CD4-positive, alpha-beta memory T cell (primary cell): Measurements from ENCODE around the gene MTHFD2L. TPM values are rescaled to one million over a fixed set of nuclear protein-coding genes. Genes with fewer than 3 reads are reported as not detected.

Experiments
- CTCF ChIA-PET: fragments of 350-600 bp; sonication (Branson Sonifier 250); formaldehyde crosslinking; loops from one replicate; lab custom pipeline; 2021; ENCODE audit warnings: inconsistent platforms; ENCODE audit not compliant: partially characterized antibody; lab: Charles Lee
- POLR2A ChIA-PET: fragments of 350-600 bp; sonication (Branson Sonifier 250); formaldehyde crosslinking; loops from one replicate; lab custom pipeline; 2021; ENCODE audit not compliant: partially characterized antibody; lab: Charles Lee
- DNase-seq, 5 donors: peaks; one replicate each; pipeline versions ENCODE4 v3.0.0 to v3.0.0-alpha.2; 2020 to 2022; ENCODE audit warnings: mixed read lengths in 1 of 5
- H3K27ac ChIP-seq: one replicate; pipeline ENCODE4 v1.7.0; 2013; ENCODE audit warnings: low read depth, low read length
- H3K27me3 ChIP-seq: 2 replicates; pipeline ENCODE4 v1.7.0; 2013; ENCODE audit warnings: mild to moderate bottlenecking, low read length, moderate library complexity; ENCODE audit not compliant: insufficient read depth
- H3K36me3 ChIP-seq: 2 replicates; pipeline ENCODE4 v1.7.0; 2013; ENCODE audit warnings: mild to moderate bottlenecking, low read length, moderate library complexity; ENCODE audit not compliant: insufficient read depth
- H3K4me1 ChIP-seq: 2 replicates; pipeline ENCODE4 v1.7.0; 2013; ENCODE audit warnings: mild to moderate bottlenecking, low read length, moderate library complexity; ENCODE audit not compliant: insufficient read depth
- H3K4me3 ChIP-seq, 2 donors: one replicate each; pipeline ENCODE4 v1.7.0; 2013; ENCODE audit warnings: low read length in 2 of 2, mild to moderate bottlenecking in 1 of 2
- H3K9me3 ChIP-seq, 2 donors: one replicate each; pipeline ENCODE4 v1.7.0; 2013; ENCODE audit warnings: low read length in 2 of 2, control low read depth in 1 of 2; ENCODE audit not compliant: control insufficient read depth in 1 of 2
- H3K27ac Mint-ChIP-seq, 7 donors: one replicate each; pipeline ENCODE4 v1.8.0; 2020 to 2021; ENCODE audit warnings: mixed read lengths in 7 of 7, mild to moderate bottlenecking in 6 of 7, inconsistent platforms in 3 of 7, moderate library complexity in 3 of 7
- H3K27me3 Mint-ChIP-seq, 2 donors: one replicate each; pipeline ENCODE4 v1.8.0; 2020 to 2021; ENCODE audit warnings: mixed read lengths in 2 of 2
- H3K36me3 Mint-ChIP-seq, 2 donors: one replicate each; pipeline ENCODE4 v1.8.0; 2020 to 2021; ENCODE audit warnings: mixed read lengths in 2 of 2, inconsistent platforms in 1 of 2, mild to moderate bottlenecking in 1 of 2
- H3K4me1 Mint-ChIP-seq, 4 donors: one replicate each; pipeline ENCODE4 v1.8.0; 2020 to 2021; ENCODE audit warnings: mixed read lengths in 4 of 4, mild to moderate bottlenecking in 1 of 4
- H3K4me3 Mint-ChIP-seq, 8 donors: one replicate each; pipeline ENCODE4 v1.8.0; 2020 to 2021; ENCODE audit warnings: mixed read lengths in 8 of 8, mild to moderate bottlenecking in 7 of 8, moderate library complexity in 6 of 8, inconsistent platforms in 3 of 8
- H3K9me3 Mint-ChIP-seq, 8 donors: one replicate each; pipeline ENCODE4 v1.8.0; 2020 to 2021; ENCODE audit warnings: mixed read lengths in 8 of 8, mild to moderate bottlenecking in 5 of 8, inconsistent platforms in 3 of 8, moderate library complexity in 1 of 8
- intact Hi-C: fragments of 100-400 bp; cut with micrococcal nuclease; formaldehyde crosslinking; loops from one replicate; pipeline ENCODE4 v1.15.1; 2023
- polyA plus RNA-seq, 2 donors: library from polyadenylated mRNA; unstranded; fragments of 300-500 nt; fragmentation: Illumina TruSeq; gene quantifications; one replicate each; pipeline ENCODE4 v1.2.3, GENCODE V29; 2021
- total RNA-seq, 2 experiments: library from RNA; stranded (reverse); gene quantifications; one replicate each; pipeline ENCODE4 v1.2.3, GENCODE V29; 2021

Gene MTHFD2L
- total and polyA plus RNA-seq, 4 experiments from 2014 or later = 3.6 to 7.6 (median 6.0) TPM

- peaks cover 0 to 4% of the 10 kb centered on the region in 2 donors for H3K36me3 Mint-ChIP-seq
- no peak overlapping the region for H3K4me3 Mint-ChIP-seq
- intact Hi-C loops = no loop called here
- no peak overlapping the region for H3K27ac Mint-ChIP-seq
- no peaks in the 10 kb centered on the region for H3K9me3 ChIP-seq
- no peak for DNase-seq
- ChIA-PET CTCF (no interaction called here), POLR2A (no interaction called here)
- H3K27me3 Mint-ChIP-seq = no peaks in the 10 kb centered on the region
- no peaks in the 10 kb centered on the region for H3K36me3 ChIP-seq
- H3K27ac ChIP-seq = no peak overlapping the region
- peaks cover 0 to 3% (median 0%) of the 10 kb centered on the region in 8 donors for H3K9me3 Mint-ChIP-seq
- H3K27me3 ChIP-seq = no peaks in the 10 kb centered on the region
- no peak overlapping the region for H3K4me3 ChIP-seq
- no peaks in the 10 kb centered on the region for H3K4me1 Mint-ChIP-seq
- H3K4me1 ChIP-seq = no peaks in the 10 kb centered on the region
Measured at GRCh38 chr4:74287164-74287563, 129.2 kb downstream of the MTHFD2L start.

- intact Hi-C loops = no loop called here
- Histone ChIP-seq H3K36me3 (no peaks in the 10 kb centered on the region), H3K4me1 (no peaks in the 10 kb centered on the region), H3K27ac (no peak overlapping the region), H3K27me3 (no peaks in the 10 kb centered on the region), H3K4me3 (no peak overlapping the region), H3K9me3 (no peaks in the 10 kb centered on the region)
- ChIA-PET POLR2A (no interaction called here), CTCF (no interaction called here)
- Mint-ChIP-seq H3K27me3 (no peaks in the 10 kb centered on the region), H3K4me3 (no peak overlapping the region), H3K4me1 (no peaks in the 10 kb centered on the region), H3K27ac (no peak overlapping the region), H3K9me3 (peaks cover 0 to 3% (median 0%) of the 10 kb centered on the region in 8 donors), H3K36me3 (peaks cover 0 to 4% of the 10 kb centered on the region in 2 donors)
- DNase-seq = no peak
Measured at GRCh38 chr4:74287791-74288190, 129.9 kb downstream of the MTHFD2L start.

GRCh38 chr4:74291471-74291870 lies 133.6 kb downstream of the MTHFD2L start:
- H3K9me3 Mint-ChIP-seq = peaks cover 0 to 3% (median under 1%) of the 10 kb centered on the region in 8 donors
- ChIA-PET POLR2A (no interaction called here), CTCF (interaction anchor here (1.6 kb wide), 1 partner anchor 63 kb away, joined by 5 read pairs; no protein-coding TSS in a partner anchor)
- H3K27ac Mint-ChIP-seq = no peak overlapping the region
- no peak for DNase-seq
- Histone ChIP-seq H3K36me3 (no peaks in the 10 kb centered on the region), H3K4me1 (no peaks in the 10 kb centered on the region), H3K27ac (no peak overlapping the region), H3K27me3 (no peaks in the 10 kb centered on the region), H3K4me3 (no peak overlapping the region), H3K9me3 (no peaks in the 10 kb centered on the region)
- H3K4me1 Mint-ChIP-seq = no peaks in the 10 kb centered on the region
- no peaks in the 10 kb centered on the region for H3K36me3 Mint-ChIP-seq
- no peak overlapping the region for H3K4me3 Mint-ChIP-seq
- no peaks in the 10 kb centered on the region for H3K27me3 Mint-ChIP-seq
- intact Hi-C loops = no loop called here

GRCh38 chr4:74292111-74292870 lies 134.4 kb downstream of the MTHFD2L start:
- H3K27ac Mint-ChIP-seq = no peak overlapping the region
- CTCF ChIA-PET = interaction anchor here (1.6 kb wide), 1 partner anchor 64 kb away, joined by 5 read pairs; no protein-coding TSS in a partner anchor
- Histone ChIP-seq H3K4me3 (no peak overlapping the region), H3K36me3 (no peaks in the 10 kb centered on the region), H3K4me1 (no peaks in the 10 kb centered on the region), H3K27ac (no peak overlapping the region), H3K9me3 (no peaks in the 10 kb centered on the region), H3K27me3 (no peaks in the 10 kb centered on the region)
- POLR2A ChIA-PET = no interaction called here
- no peaks in the 10 kb centered on the region for H3K36me3 Mint-ChIP-seq
- DNase-seq = no peak
- no peaks in the 10 kb centered on the region for H3K4me1 Mint-ChIP-seq
- H3K9me3 Mint-ChIP-seq = peaks cover 0 to 3% (median under 1%) of the 10 kb centered on the region in 8 donors
- H3K27me3 Mint-ChIP-seq = no peaks in the 10 kb centered on the region
- H3K4me3 Mint-ChIP-seq = no peak overlapping the region
- intact Hi-C loops = no loop called here

GRCh38 chr4:74293558-74293957 lies 135.6 kb downstream of the MTHFD2L start:
- Histone ChIP-seq H3K4me1 (no peaks in the 10 kb centered on the region), H3K27ac (no peak overlapping the region), H3K27me3 (no peaks in the 10 kb centered on the region), H3K36me3 (no peaks in the 10 kb centered on the region), H3K4me3 (no peak overlapping the region), H3K9me3 (no peaks in the 10 kb centered on the region)
- intact Hi-C loops = no loop called here
- POLR2A ChIA-PET = no interaction called here
- Mint-ChIP-seq H3K4me1 (no peaks in the 10 kb centered on the region), H3K27ac (no peak overlapping the region), H3K27me3 (no peaks in the 10 kb centered on the region), H3K9me3 (peaks cover 0 to 3% (median under 1%) of the 10 kb centered on the region in 8 donors), H3K36me3 (no peaks in the 10 kb centered on the region), H3K4me3 (no peak overlapping the region)
- CTCF ChIA-PET = no interaction called here
- DNase-seq = no peak

- Mint-ChIP-seq H3K27ac (no peak overlapping the region), H3K27me3 (no peaks in the 10 kb centered on the region), H3K36me3 (no peaks in the 10 kb centered on the region), H3K9me3 (peaks cover 0 to 3% (median under 1%) of the 10 kb centered on the region in 8 donors), H3K4me1 (no peaks in the 10 kb centered on the region), H3K4me3 (no peak overlapping the region)
- ChIA-PET CTCF (no interaction called here), POLR2A (no interaction called here)
- Histone ChIP-seq H3K27me3 (no peaks in the 10 kb centered on the region), H3K4me3 (no peak overlapping the region), H3K27ac (no peak overlapping the region), H3K4me1 (no peaks in the 10 kb centered on the region), H3K9me3 (no peaks in the 10 kb centered on the region), H3K36me3 (no peaks in the 10 kb centered on the region)
- DNase-seq = no peak
- intact Hi-C loops = no loop called here
Measured at GRCh38 chr4:74294681-74295080, 136.8 kb downstream of the MTHFD2L start.

GRCh38 chr4:74297539-74297938 lies 139.6 kb downstream of the MTHFD2L start:
- peaks cover 0 to 2% (median 0%) of the 10 kb centered on the region in 8 donors for H3K9me3 Mint-ChIP-seq
- no peaks in the 10 kb centered on the region for H3K4me1 Mint-ChIP-seq
- no peak overlapping the region for H3K27ac Mint-ChIP-seq
- H3K4me3 ChIP-seq = no peak overlapping the region
- H3K4me3 Mint-ChIP-seq = no peak overlapping the region
- no peaks in the 10 kb centered on the region for H3K36me3 Mint-ChIP-seq
- H3K27ac ChIP-seq = no peak overlapping the region
- ChIA-PET CTCF (no interaction called here), POLR2A (no interaction called here)
- no peak for DNase-seq
- H3K9me3 ChIP-seq = no peaks in the 10 kb centered on the region
- no peaks in the 10 kb centered on the region for H3K4me1 ChIP-seq
- no peaks in the 10 kb centered on the region for H3K27me3 ChIP-seq
- intact Hi-C loops = no loop called here
- H3K27me3 Mint-ChIP-seq = no peaks in the 10 kb centered on the region
- no peaks in the 10 kb centered on the region for H3K36me3 ChIP-seq
